Kidney capillary endothelial cell (primary cell): ENCODE data around the gene C10orf53.
"Not testable (repeated sequence)": the region's sequence is repeated elsewhere in the genome, so short reads cannot be mapped to it uniquely, and the experiment has no call there.

ENCODE experiments used
- DNase-seq: peaks from one replicate; pipeline ENCODE4 v3.0.0-alpha.2; 2018; ENCODE audit warnings: low spot score

C10orf53 gene

DNA sequence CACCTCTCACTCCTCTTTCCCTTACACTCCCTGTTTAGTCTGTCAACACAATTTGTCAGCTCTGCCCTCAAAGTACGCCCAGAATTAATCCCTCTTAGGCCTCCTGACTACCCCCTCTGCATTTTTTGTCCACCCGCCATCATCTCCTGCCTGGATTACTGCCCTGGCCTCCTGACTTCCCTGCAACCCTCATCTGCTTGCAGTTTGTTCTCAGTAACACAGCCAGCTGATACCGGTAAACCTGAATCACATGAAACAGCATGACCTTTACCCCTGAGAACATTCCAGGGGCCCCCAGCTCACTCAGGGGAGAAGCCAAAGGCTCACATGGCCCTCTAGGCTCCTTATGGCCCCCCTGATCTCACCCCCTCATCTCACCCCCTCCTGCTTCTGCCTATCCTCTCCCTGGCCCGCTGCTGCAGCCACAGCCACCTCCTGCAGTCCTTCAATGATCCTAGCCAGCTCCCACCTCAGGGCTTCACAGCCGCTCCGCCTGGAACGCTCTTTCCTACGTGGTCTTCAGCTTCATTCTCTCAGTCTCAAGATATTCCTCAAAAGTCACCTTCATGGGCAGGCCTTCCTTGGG, 8.9 kb downstream of the C10orf53 start:
- DNase-seq: no peak

DNA sequence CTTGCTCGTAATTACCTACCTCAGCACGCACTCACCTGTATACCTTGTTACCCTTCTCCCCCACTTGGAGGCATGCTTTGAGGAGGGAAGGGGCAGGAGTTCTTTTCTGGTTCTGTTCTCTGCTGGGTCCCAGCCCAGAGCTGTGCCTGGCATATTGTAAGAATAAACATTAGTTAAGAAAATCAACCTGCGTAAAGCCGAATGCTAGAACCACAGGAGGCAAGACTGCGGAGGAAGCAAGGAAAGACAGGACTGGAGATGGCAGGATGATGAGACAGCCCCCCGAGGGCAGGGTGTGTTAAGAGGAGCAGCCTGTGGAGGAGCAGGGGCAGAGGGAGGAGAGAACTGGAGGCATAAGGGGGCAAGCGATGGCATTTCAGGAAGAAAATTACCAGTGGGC, 9.5 kb downstream of the C10orf53 start:
- DNase-seq: no peak

DNA sequence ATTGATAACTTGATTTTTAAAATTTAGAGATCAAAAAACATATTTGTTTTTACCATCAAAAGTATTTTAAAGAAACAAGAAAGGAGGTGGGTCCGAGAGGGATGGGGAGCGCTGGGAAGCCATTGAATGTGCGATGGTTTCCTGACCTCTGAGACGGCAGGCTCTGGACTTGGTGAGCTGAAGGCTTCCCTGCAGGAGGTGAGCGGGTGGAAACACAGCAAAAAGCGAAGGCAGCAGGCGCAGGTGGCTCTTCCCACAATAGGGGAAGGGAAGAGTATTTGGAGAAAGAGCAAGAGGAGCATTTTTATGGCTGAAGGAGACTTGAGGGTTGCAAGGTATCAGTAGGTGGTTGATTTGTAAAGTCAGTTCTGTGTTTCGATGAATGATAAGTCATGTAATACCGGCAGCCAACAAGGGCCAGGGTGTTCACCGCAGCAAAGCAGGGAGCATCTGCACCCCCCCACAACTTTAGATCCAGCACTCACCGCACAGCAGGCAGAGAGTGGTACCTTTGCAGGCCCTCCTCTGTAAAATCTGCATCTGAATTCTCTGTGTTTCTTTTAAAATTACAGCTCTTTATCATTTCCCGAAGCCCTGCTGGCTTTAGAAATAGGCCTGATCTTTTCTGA, 10.5 kb downstream of the C10orf53 start:
- no peak for DNase-seq

DNA sequence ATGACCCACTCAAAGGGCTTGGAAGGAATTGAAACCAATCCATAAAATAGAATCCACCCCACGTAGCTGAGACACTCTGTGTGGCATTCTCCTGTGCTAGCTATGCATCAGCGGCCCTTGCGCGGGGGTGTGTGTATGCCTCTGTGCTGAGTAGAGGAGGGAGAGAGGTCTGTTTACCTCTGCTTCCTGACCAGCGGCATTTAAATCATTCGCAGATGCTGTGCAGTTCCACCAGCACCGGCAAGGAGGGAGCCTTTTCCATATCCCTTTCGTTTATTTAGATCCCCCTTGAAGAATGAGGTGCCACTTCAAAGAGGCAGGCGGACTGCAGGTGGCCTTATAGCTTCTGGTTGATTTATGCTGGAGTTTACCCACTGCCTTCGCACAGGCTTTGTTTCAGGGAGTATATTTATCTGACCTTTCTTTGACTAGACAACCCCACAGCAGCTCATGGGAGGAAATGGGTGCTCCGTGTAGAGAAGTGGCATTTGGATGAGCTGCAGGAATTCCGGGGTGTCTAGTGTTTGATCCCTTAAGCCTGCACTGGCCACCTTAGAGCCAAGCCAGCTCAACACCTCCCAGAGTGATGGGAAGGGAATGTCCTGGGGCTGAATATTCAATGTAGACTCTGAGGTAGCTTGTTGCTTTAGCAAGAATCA, 11.4 kb downstream of the C10orf53 start:
- no peak for DNase-seq

DNA sequence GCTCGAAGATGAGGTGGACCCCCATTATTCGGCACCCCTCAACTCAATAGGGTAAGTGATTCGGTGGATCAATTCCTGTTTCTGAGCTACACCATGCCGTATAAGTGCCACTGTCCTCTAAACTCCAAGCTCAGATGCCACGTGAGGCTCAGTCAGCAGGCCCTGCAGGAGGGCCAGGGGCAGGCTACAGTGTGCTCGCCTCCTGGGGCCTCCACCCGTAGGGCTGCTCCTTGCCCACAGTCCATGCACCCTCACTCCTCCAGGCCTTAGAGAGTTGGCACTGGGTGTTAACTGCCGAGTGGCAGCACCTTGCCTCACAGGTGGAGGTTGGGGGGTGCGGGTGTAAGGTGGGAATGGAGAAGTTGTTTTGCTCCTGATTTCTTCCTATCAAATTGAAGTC, 12.1 kb downstream of the C10orf53 start:
- DNase-seq: no peak

DNA sequence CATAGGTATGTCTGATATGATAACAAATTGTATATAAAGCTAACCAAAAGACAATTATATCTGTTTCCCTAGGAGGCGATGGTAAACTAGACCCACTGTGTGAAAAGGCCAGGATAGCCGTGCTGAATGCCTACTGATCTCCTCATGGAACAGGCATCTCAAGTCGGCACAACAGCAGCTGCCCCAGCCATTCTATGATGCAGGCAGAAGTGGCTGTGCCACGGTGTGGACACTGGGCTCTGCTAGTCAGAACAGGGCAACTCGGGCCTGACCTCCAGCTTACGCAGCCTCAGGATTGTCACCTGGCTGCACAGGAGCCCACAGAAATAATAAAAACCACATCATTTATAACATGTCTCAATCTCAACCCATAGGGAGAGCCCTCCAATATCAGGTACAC, 15.0 kb downstream of the C10orf53 start:
- no peak for DNase-seq

DNA sequence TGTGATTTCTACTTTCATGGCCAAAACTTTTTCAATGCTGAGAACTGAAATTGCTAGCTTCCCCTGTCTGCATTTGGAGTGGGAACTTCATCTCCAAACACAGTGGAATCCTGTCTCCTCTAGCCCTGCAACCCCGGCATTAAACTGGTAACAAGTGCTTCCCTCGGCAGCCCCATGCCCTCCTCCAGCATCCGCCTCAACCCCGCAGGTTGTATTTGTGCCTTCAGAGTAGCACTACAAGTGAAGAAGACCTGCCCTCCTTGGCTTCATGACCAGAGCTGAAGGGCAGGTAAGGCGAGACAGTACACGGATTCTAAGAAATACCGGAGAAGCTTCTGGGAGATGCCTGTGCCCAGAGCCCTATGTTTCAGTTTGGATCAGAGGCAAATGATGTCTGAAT, 16.9 kb downstream of the C10orf53 start:
- DNase-seq: no peak

DNA sequence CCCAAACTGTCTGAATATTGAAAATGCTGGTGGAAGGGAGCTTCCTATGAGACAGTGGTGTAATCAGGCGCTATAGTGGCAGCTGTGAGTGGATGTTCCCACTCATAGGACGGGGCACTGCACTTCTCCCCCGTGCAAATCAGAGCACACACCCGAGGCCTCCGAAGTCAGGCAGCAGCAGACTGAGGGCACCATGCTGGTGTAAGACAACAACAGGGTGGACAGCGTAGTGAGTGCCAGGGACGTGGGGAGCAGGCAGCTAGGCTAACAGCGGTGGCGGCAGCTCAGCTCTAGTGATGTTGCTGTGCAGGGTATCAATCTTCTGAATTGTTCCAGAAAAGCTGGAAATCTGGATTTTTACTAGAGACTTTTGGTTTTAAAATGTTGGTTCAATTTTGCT, 19.2 kb downstream of the C10orf53 start:
- no peak for DNase-seq

DNA sequence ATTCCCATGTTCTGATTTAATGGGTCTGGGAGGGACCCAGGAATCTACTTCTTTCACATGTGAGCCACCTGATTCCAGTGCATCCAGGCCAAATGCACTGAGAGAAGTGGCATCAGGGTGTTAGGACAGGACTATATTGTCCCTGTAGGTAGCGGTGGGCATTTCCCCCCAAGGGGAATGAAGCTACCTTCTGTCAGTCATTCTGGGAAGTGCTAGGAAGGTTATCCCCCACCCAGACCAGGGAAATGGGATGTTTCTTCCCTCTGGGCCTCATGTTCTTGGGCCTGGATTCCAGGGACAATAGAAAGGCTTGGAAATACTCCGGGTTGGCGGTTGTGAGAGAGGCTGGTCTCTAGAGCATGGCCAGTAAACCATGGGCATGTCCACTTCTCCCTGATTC, 20.8 kb downstream of the C10orf53 start:
- no peak for DNase-seq

DNA sequence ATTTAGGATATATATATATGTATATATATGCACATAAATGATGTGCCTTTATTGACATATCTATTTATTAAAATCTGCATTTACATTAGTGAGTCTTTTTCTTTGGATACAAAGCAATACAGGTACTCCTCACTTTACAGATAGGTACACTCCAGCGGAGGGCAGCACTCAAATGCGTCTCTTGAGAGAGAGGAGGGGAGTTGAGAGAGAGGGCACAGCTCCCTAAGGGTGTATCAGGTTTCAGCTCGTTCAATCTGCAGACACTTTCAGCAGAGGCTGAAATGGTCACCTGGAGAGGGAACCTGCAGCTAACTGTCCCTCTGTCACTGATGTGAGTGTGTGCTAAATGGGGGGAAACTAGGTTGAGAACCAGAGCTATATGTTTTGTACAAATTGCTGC, 21.5 kb downstream of the C10orf53 start:
- DNase-seq: no peak

DNA sequence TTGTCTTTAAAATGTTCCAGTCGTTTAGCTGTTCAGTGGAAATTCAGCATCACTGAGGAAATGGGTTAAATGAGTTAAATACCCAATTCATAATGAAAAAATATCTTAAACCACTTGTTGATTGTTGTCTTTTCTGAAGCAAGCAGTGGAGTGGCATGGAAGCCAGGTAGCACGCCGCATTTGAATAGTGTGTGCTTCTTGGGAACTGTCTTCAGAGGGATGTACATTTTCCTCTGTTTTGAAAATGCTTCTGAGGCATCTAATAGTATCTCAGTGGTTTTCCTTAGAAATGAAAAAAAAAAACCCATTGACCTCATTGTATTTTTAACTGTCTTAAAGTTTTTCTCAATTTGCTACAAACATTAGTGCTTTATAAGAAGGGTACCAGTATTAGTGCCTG, 28.1 kb downstream of the C10orf53 start:
- DNase-seq: no peak

DNA sequence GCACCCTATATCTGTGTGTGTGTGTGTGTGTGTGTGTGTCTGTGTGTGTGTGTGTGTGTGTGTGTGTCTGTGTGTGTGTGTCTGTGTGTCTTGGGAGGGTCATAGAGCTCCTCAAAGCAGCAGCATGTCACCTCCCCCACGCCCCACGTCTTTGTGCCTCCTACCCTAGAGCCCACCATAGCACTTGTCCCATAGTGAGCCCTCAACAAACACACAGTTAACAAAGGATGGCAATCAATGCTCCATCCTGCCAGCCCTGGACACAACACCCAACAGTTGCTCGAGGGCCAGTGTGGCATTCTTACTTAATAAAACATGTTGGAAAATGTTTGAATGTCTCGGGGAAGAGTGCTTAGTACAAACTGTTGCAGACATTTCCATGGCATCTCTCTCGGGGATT, 30.5 kb downstream of the C10orf53 start:
- DNase-seq: no peak

DNA sequence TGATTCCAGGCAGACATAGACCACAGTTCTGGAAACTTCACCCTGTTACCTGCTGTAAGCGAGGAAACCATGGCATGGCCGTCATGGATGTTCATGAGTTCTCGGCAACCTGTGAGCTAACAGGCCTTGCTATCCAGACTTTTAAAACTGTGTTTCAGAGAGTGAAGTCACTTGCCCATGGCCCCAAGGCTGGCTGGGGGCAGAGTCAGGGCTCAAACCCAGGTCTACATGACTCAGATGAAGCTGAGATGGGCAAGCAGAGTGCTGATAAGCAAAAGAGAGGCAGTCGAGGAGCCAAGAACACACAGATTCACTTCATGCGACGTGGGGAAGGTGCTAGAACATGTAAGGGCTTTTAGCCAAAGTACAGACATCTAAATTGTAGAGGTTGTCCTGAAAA, 31.5 kb downstream of the C10orf53 start:
- no peak for DNase-seq

DNA sequence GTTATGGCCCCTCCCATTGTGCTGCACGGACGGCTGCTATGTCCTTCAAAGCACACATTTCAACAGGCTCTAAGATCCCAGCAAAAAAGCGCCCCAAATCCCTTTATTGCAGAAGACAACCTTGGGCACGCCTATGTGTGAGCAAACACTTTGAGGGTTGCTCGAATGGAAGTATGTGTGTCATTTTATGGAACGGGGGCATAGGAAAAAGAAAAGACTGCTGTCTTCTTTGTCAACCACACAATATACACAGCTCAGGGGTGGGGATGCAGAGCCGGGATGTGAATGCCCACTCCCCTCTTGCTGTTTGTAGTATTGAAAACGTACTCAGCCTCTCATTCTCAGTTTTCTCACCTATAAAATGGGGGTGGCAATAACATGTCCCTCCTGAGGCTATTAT, 32.0 kb downstream of the C10orf53 start:
- no peak for DNase-seq

DNA sequence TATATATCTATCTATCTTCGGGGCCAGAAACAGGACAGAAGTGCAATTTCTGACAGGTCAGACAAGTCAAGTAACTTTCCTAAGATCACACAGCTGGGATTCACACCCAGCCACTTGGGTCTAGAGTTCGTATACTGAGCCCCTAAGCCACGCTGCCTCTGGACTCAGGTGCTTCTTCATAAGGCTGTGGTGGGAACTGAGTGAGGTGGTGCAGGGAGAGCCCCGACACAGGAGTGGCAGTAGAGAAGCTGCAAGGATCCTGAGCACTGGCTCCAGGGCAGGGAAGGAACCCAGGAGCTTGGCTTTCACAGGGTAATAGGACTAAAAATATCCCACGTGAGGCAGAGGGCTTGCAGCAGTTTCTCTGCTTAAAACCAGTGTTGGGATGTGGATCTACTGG, 33.8 kb downstream of the C10orf53 start:
- no peak for DNase-seq

DNA sequence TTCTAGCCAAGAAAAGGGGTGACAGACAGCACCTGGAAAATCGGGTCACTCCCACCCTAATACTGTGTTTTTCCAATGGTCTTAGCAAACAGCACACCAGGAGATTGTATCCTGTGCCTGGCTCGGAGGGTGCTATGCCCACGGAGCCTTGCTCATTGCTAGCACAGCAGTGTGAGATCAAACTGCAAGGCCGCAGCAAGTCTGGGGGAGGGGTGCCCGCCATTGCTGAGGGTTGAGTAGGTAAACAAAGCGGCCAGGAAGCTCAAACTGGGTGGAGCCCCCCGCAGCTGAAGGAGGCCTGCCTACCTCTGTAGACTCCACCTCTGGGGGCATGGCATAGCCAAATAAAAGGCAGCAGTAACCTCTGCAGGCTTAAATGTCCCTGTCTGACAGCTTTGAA, 35.7 kb downstream of the C10orf53 start:
- not testable (repeated sequence) for DNase-seq

DNA sequence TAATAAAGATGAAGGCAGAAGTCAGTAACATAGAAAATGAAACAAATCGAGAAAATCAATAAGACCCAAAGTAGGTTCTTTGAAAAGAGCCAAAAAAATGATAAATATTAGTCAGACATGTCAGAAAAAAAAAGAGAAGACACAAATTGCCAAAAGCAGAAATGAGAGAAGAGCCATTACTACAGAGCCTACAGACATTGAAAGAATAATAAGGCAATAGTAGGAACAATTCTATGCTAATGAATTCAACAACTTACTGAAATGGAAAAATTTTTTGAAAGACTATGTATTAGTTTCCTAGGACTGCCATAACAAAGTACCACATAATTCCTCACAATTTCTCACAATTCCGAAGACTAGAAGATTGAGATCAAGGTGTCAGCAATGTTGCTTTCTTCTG, 47.1 kb downstream of the C10orf53 start:
- no peak for DNase-seq

DNA sequence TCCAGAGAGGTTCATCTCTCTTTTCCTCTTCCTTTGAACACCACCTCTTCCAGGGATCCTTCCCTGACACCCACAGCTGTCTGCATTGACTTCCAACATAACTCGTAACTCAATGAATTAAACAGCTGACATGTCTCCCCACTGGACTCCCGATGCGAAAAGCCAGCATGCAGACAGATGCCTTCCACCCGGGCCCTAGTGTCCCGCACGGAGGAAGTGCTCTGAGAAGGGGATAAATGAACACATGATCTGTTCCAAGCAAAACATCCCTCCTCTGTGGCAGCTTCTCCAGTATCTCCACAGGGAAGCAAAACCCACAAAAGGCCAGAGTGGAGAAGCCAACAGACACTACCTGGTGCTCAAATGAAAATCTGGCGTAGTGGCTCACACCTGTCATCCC, 54.4 kb downstream of the C10orf53 start:
- no peak for DNase-seq

DNA sequence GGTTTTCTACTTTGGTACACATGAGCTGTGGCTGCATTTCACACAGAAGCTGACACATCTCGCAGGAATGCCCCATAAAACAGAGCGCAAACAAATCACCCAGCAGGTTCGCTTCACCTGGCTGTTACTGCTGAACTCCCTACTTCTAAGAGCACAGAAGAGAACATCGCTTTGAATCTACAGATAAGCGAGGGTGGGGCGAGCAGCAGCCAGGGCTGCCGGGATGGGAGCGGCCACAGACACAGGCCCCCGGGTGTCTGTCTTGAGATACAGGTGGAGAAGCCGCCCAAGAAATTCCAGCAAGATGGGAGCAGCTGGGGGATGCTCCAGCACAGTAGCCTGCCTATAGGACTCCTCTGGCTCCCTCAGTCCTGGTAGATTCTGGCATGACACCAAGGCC, 55.2 kb downstream of the C10orf53 start:
- DNase-seq: no peak

DNA sequence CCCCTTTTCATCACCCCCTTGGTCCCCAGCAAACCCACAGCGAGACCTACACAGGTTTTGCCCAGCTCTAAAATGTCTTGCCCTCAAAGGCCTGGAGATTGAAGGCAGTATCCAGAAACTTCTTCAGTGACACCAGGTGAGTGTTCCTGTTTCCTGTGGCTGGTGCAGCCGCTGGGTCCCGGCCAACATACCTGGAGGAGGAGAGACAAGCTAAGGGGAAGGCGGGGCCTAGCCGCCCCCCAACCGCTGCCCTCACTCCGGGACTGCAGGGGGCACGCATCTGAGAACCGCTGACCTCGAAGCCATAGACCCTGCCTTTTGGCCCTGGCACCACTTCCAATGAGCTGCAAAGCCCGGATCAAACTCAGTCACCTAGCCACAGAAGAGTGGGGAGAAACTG, 55.7 kb downstream of the C10orf53 start:
- no peak for DNase-seq

DNA sequence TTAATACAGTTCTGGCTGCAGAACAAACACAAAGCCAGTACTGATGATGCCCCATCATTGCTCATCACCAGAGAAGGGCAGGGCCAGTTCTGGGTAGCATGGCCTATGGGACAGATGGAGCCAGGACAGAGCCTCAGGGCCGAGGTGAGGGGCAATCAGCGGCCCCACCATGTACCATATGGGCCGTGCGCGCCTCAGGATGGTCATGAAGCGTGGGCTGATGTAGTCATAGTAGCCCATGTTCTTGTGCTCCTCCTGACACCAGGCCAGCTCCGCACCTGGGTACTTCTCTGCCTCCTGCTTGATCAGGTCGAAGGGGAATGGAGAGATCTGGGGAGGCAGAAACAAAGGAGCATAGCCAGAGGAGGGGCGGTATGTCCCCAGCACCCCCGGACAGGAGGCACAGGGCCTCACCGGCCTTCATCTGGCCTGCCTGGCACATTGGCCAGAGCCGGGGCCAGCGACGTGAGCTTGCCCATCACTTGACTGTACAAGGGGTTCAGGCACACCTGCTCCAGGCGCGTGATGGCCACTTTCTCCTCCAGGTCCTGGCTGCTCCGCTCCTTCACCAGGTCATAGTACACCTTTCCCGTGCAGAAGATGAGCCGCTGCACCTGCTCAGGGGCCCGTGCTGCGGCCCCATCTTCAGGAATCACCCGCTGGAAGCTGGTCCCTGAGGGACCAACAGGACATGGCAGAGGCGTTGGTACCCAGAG, 56.6 kb downstream of the C10orf53 start:
- no peak for DNase-seq

DNA sequence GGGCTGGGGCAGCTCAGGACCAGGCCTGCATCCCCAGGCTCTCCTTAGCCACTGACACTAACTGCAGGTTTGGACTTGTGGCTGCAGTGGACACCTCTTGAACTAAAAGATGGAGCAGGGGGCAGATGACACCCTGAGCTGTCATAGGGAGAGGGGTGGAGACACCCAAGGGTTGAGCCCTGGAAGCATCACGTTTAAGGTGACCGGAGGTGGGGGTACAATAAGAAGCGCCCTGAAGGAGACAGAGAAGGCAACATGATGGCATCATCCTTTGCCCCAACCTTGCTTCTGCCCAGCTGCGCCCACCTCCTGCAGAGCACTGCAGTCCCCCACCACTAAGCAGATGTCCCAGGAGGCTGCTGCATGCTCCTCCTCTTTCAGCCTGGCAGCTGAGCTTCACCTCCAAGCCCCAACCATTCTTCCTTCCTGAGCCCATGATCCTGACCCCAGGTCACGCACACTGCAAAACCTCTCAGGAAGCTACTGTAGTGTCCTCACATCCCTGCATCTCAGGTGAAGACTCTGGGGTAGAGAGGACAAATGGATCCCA, 57.2 kb downstream of the C10orf53 start:
- DNase-seq: no peak
